ENCODE results near the gene GABRR2. TPM values are rescaled to one million over a fixed set of nuclear protein-coding genes. Genes with fewer than 3 reads are reported as not detected.

GABRR2 gene
- total RNA-seq, 2 donors from 2014 or later: 0.48 to 0.49 TPM

DNA sequence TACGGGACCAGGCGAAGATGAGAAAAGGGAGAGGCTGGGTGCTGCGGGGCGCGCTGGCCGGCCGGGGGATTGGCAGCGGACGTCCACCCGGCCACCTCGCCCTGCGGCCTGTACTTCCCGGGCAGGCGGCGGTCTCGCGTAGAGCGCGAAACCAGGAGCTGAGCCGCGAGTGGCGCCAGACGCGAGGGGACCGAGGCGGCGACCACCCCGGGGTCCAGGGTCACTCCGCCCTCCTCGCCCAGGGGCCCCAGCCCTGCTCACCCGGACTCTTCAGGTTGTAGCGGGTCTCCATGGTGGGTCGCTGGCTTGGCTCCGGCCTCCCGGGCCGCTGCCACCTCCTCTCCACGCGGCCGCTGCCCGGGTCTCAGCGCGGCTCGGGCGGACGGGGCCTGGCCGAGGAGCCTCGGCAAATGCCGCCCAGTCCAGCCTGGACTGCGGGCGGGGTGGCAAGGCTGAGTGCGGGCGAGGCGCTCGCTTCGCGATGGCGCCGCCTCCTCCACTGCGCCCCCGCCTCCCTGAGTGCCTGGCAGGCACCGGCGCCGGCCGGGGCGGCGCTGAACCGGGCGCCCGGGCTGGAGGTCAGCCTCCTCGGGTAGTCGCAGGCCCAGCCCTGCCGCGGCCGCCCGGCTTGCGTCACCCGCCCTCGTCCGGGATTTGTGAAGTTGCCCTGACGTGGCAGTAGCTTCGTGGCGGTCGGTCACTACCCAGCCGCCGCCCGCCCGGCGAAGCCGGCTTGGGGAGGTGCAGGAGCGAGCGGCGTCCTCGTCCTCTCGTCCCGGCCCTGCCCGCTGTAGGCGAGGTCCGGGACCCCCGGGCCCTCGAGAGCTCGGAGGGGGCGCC, 37.4 kb upstream of the GABRR2 start, which contains the start of gene UBE2J1:
Gene UBE2J1, minus strand, starts transcription at position 445 of the 840 bp plus-strand sequence. Its CDS starts 153 bp downstream, at position 292.
- TF ChIP-seq, protein P1, sequence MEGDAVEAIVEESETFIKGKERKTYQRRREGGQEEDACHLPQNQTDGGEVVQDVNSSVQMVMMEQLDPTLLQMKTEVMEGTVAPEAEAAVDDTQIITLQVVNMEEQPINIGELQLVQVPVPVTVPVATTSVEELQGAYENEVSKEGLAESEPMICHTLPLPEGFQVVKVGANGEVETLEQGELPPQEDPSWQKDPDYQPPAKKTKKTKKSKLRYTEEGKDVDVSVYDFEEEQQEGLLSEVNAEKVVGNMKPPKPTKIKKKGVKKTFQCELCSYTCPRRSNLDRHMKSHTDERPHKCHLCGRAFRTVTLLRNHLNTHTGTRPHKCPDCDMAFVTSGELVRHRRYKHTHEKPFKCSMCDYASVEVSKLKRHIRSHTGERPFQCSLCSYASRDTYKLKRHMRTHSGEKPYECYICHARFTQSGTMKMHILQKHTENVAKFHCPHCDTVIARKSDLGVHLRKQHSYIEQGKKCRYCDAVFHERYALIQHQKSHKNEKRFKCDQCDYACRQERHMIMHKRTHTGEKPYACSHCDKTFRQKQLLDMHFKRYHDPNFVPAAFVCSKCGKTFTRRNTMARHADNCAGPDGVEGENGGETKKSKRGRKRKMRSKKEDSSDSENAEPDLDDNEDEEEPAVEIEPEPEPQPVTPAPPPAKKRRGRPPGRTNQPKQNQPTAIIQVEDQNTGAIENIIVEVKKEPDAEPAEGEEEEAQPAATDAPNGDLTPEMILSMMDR (IDR thresholded peaks at IDR 0.05): no peak
- Histone ChIP-seq H3K27me3 (no peaks in the 10 kb centered on the region), H3K27ac (peak within 1 kb of the TSS; percentile 99), H3K9me3 (no peaks in the 10 kb centered on the region), H3K9ac (ENCODE audit: low read depth in 2 of 2, low read length in 2 of 2) (peak within 1 kb of the TSS; percentile 91 to 99), H3K36me3 (no peaks in the 10 kb centered on the region), H3K4me3 (peak within 1 kb of the TSS; percentile 86), H3K4me1 (no peaks in the 10 kb centered on the region)
- DNase-seq: peak; percentile 94
- intact Hi-C loops (cut with DNase I): no loop called here

- H3K27me3 ChIP-seq: no peaks in the 10 kb centered on the region
- TF ChIP-seq, protein P1 (IDR thresholded peaks at IDR 0.05): no peak
- H3K27ac ChIP-seq: peak overlapping the region; percentile 99
- no peaks in the 10 kb centered on the region for H3K4me1 ChIP-seq
- H3K36me3 ChIP-seq: no peaks in the 10 kb centered on the region
- no peaks in the 10 kb centered on the region for H3K9me3 ChIP-seq
- intact Hi-C loops (cut with DNase I): no loop called here
- DNase-seq: no peak
- peak overlapping the region; percentile 91 to 99 for H3K9ac ChIP-seq (ENCODE audit: low read depth in 2 of 2, low read length in 2 of 2)
- H3K4me3 ChIP-seq: peak overlapping the region; percentile 86
Observed at GRCh38 chr6:89351671-89352277, 36.7 kb upstream of the GABRR2 start.

DNA sequence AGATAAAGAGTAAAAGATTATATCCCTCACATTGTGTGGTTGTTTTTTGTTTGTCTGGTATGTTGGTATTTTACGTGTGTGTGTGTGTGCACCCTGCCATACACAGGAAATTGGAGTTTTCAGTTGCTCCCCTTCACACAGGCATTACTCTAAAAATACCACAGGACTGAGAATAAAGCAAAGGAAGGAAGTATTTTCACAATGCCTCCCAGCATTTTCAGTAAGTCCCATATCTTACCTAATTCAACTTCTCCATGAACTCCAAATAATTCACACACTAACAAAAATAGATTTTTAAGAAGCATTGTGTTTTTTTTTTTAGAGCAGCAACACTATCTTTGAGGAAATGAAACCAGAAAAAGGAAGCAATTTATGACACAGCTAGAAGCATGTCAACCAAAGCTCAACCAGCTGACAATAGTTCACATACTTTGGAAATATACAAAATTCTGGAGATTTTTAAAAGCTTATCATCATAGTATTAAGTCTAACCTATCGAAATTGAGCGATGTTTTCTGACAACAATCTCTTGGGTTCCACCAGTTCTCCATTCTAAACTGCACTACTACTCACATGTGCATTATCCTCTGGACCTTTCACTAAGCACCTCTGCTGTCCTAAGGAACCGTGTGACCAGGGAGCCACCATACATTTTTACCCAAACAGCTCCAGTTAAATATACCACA, 35.3 kb upstream of the GABRR2 start:
- intact Hi-C loops (cut with DNase I): no loop called here
- DNase-seq: no peak
- H3K4me3 ChIP-seq: peak overlapping the region; percentile 86
- H3K9me3 ChIP-seq: no peaks in the 10 kb centered on the region
- TF ChIP-seq, protein P1 (IDR thresholded peaks at IDR 0.05): no peak
- H3K27ac ChIP-seq: peak overlapping the region; percentile 99
- H3K36me3 ChIP-seq: no peaks in the 10 kb centered on the region
- no peak overlapping the region for H3K9ac ChIP-seq (ENCODE audit: low read depth in 2 of 2, low read length in 2 of 2)
- H3K27me3 ChIP-seq: no peaks in the 10 kb centered on the region
- no peaks in the 10 kb centered on the region for H3K4me1 ChIP-seq

GRCh38 chr6:89348372-89348771, 33.3 kb upstream of the GABRR2 start:
- H3K36me3 ChIP-seq: no peaks in the 10 kb centered on the region

GRCh38 chr6:89347825-89348224, 32.7 kb upstream of the GABRR2 start:
- TF ChIP-seq, protein P1 (IDR thresholded peaks at IDR 0.05): no peak
- Histone ChIP-seq H3K27me3 (no peaks in the 10 kb centered on the region), H3K36me3 (no peaks in the 10 kb centered on the region), H3K27ac (no peak overlapping the region), H3K4me1 (no peaks in the 10 kb centered on the region), H3K9me3 (no peaks in the 10 kb centered on the region), H3K9ac (ENCODE audit: low read depth in 2 of 2, low read length in 2 of 2) (no peak overlapping the region), H3K4me3 (no peak overlapping the region)
- DNase-seq: no peak
- intact Hi-C loops (cut with DNase I): no loop called here

More at GRCh38 chr6:89348372-89348771, 33.3 kb upstream of the GABRR2 start:
- no peak for DNase-seq
- Histone ChIP-seq H3K4me1 (no peaks in the 10 kb centered on the region), H3K27me3 (no peaks in the 10 kb centered on the region), H3K9me3 (no peaks in the 10 kb centered on the region), H3K27ac (no peak overlapping the region), H3K4me3 (no peak overlapping the region), H3K9ac (ENCODE audit: low read depth in 2 of 2, low read length in 2 of 2) (no peak overlapping the region)
- TF ChIP-seq, protein P1 (IDR thresholded peaks at IDR 0.05): no peak
- intact Hi-C loops (cut with DNase I): no loop called here

Data from colonic mucosa (tissue), 4 donors.